Stimulated activated naive B cell treated with anti-CD40 and anti-IgM and Interleukin-4, amounts not matched to agents 10 μg/mL and 1 μg/mL and 100 μg/mL, for 72 hours (primary cell): ENCODE results near the gene PHF11.
"Not testable (repeated sequence)": the region's sequence is repeated elsewhere in the genome, so short reads cannot be mapped to it uniquely, and the experiment has no call there.

Experiments
- ATAC-seq, 2 donors: fragments of 150-1000 bp; cut with Tn5 transposase; replicated peaks; 2 replicates each; pipeline ENCODE4 v1.10.0; 2021; ENCODE audit warnings: moderate library complexity in 1 of 2
- DNase-seq: peaks from one replicate; pipeline ENCODE4 v3.0.0; 2021
- H3K27ac Mint-ChIP-seq: one replicate; pipeline ENCODE4 v1.8.0; 2022; ENCODE audit warnings: mild to moderate bottlenecking, mixed read lengths
- H3K27me3 Mint-ChIP-seq, 2 donors: one replicate each; pipeline ENCODE4 v1.8.0; 2022; ENCODE audit warnings: mixed read lengths in 2 of 2
- H3K36me3 Mint-ChIP-seq, 2 donors: one replicate each; pipeline ENCODE4 v1.8.0; 2022; ENCODE audit warnings: mixed read lengths in 2 of 2, mild to moderate bottlenecking in 1 of 2
- H3K4me1 Mint-ChIP-seq, 2 donors: one replicate each; pipeline ENCODE4 v1.8.0; 2022; ENCODE audit warnings: mixed read lengths in 2 of 2, mild to moderate bottlenecking in 1 of 2
- H3K4me3 Mint-ChIP-seq, 2 donors: one replicate each; pipeline ENCODE4 v1.8.0; 2022; ENCODE audit warnings: mild to moderate bottlenecking in 2 of 2, mixed read lengths in 2 of 2, moderate library complexity in 1 of 2
- H3K9me3 Mint-ChIP-seq, 2 donors: one replicate each; pipeline ENCODE4 v1.8.0; 2022; ENCODE audit warnings: mixed read lengths in 2 of 2, mild to moderate bottlenecking in 1 of 2

Gene PHF11

DNA sequence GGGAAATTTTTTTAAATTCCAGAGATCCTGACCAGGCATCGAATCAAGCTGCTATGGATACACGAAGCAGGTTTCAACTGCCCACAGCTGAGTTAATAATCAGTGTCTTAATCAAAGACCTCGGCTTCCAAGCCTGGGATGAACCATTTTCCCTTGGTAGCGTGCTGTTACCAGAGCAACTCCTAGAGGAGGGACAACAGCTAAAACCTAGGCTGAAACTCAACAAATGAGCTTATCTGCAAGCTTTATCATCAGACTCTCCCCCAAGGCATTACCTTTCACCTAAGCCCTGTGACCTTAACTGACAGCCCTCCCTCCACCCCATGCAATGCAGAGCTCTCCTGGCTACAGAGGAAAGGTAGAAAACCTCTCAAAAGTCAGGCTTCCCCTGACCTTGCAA lies 49.9 kb downstream of the PHF11 start:
- peaks cover 5 to 15% of the 10 kb centered on the region in 2 donors for H3K4me1 Mint-ChIP-seq
- peak in 1 of 2 donors; percentile 36 for ATAC-seq
- no peaks in the 10 kb centered on the region for H3K27me3 Mint-ChIP-seq
- no peak overlapping the region for H3K4me3 Mint-ChIP-seq
- H3K27ac Mint-ChIP-seq = no peak overlapping the region
- peaks cover 35 to 44% of the 10 kb centered on the region in 2 donors for H3K36me3 Mint-ChIP-seq
- no peaks in the 10 kb centered on the region for H3K9me3 Mint-ChIP-seq
- no peak for DNase-seq

DNA sequence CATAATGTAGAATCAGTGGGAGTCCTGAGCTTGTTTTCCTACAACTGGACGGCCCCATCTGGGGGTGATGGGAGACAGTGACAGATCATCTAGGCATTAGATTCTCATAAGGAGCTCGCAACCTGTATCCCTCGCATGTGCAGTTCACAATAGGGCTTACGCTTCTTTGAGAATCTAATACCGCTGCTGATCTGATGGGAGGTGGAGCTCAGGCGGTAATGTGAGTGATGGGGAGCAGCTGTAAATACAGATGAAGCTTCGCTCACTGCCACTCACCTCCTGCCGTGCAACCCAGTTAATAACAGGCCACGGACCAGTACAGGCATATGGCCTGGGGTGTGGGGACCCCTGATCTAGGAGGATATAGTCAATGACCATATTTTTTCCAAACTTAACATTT lies 50.8 kb downstream of the PHF11 start:
- DNase-seq = no peak

DNA sequence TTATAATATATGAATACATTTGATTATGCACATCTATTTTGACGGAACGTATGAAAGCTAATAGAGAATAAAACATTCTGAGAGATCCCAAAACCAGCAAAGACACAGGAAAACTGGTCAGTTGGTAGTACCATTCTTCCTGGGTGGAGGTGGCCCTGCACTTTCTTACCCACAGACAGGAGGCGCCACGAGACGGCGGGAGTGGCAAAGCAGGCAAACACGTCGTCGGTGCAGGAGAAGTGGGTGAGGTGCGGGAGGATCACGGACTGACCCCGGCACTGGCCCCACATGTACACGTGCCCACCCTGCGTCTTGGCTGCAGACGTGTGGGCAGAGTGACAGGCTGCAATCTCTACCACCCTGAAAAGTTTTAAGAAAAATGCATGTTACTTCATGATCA lies 53.5 kb downstream of the PHF11 start:
- H3K4me1 Mint-ChIP-seq = peaks cover 4 to 22% of the 10 kb centered on the region in 2 donors
- H3K36me3 Mint-ChIP-seq = peaks cover 48 to 59% of the 10 kb centered on the region in 2 donors
- no peaks in the 10 kb centered on the region for H3K9me3 Mint-ChIP-seq
- no peak overlapping the region for H3K4me3 Mint-ChIP-seq
- no peak overlapping the region for H3K27ac Mint-ChIP-seq
- DNase-seq (no peak), ATAC-seq (no peak)
- no peaks in the 10 kb centered on the region for H3K27me3 Mint-ChIP-seq

More for the DNA sequence above, 50.8 kb downstream of the PHF11 start:
- H3K4me1 Mint-ChIP-seq = peaks cover 5 to 17% of the 10 kb centered on the region in 2 donors
- no peaks in the 10 kb centered on the region for H3K27me3 Mint-ChIP-seq
- no peaks in the 10 kb centered on the region for H3K9me3 Mint-ChIP-seq
- ATAC-seq = no peak
- no peak overlapping the region for H3K27ac Mint-ChIP-seq
- peaks cover 40 to 47% of the 10 kb centered on the region in 2 donors for H3K36me3 Mint-ChIP-seq
- H3K4me3 Mint-ChIP-seq = no peak overlapping the region

DNA sequence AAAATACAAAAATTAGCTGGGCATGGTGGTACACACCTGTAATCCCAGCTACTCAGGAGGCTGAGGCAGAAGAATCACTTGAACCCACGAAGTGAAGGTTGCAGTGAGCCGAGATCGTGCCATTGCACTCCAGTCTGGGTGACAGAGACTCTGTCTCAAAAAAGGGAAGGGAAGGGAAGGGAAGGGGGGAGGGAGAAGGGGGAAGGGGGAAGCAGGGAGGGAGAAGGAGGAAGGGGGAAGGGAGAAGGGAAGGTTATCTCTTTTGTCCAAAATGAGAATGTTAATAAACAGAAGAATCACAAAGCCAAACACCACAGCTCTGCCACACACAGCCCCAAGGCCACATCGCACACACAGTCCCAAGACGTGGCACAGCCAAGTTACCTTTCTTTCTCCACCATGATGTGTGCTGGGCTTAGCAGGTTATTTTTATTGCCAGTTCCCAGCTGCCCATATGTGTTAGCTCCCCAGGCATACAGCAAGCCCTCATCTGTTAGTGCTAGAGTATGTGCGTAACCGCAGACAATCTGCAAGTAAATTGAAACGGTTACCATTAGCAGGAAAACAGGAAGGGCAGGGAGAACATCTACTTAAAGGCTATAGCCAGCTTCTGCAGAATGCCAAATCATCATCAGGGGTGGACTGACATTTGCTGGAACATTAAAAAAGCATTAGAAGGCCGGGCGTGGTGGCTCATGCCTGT lies 55.3 kb downstream of the PHF11 start:
- peaks cover 4 to 19% of the 10 kb centered on the region in 2 donors for H3K4me1 Mint-ChIP-seq
- DNase-seq (no peak), ATAC-seq (peak in 1 of 2 donors; percentile 53)
- no peaks in the 10 kb centered on the region for H3K27me3 Mint-ChIP-seq
- H3K4me3 Mint-ChIP-seq = peak overlapping the region in 1 of 2 donors; percentile 54
- no peaks in the 10 kb centered on the region for H3K9me3 Mint-ChIP-seq
- H3K27ac Mint-ChIP-seq = peak overlapping the region; percentile 20
- peaks cover 43 to 59% of the 10 kb centered on the region in 2 donors for H3K36me3 Mint-ChIP-seq

DNA sequence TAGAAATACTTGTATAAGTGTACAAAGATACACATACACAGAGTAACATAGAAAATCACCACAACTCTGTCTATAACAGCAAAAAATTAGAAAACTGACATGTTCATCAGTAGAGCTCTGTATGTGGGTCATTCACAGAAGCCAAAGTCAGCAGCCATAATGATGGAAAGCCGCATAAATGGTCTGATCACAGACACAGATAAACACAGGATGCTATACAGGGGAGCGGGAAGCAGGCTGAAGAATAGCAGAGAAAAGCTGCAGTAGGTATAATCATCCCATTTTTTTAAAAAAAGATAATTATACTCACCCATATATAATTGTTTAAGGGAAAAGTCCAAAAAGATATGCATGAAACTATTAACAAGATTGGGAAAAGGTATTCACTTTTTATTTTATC lies 58.1 kb downstream of the PHF11 start:
- Mint-ChIP-seq H3K27ac (peak overlapping the region; percentile 16), H3K4me1 (peaks cover 3 to 18% of the 10 kb centered on the region in 2 donors), H3K4me3 (no peak overlapping the region), H3K27me3 (no peaks in the 10 kb centered on the region), H3K36me3 (peaks cover 51 to 57% of the 10 kb centered on the region in 2 donors), H3K9me3 (no peaks in the 10 kb centered on the region)
- ATAC-seq = no peak
- no peak for DNase-seq

DNA sequence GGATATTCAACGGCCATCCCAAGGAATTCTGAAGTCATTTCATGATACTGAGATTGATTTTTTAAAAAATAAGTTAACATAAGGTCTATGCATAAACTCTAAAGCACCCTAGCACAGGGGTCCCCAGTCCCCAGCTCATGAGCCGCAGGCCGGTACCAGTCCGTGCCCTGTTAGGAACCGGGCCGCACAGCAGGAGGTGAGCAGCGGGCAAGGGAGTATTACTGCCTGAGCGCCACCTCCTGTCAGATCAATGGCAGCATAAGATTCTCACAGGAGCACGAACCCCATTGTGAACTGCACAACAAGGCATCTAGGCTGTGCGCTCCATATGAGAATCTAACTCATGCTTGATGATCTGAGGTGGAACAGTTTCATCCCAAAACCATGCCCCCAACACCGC lies 58.6 kb downstream of the PHF11 start:
- H3K4me1 Mint-ChIP-seq = peaks cover 3 to 18% of the 10 kb centered on the region in 2 donors
- ATAC-seq (no peak), DNase-seq (no peak)
- peaks cover 0 to 2% of the 10 kb centered on the region in 2 donors for H3K9me3 Mint-ChIP-seq
- H3K4me3 Mint-ChIP-seq = no peak overlapping the region
- H3K27ac Mint-ChIP-seq = no peak overlapping the region
- peaks cover 53 to 58% of the 10 kb centered on the region in 2 donors for H3K36me3 Mint-ChIP-seq
- no peaks in the 10 kb centered on the region for H3K27me3 Mint-ChIP-seq

DNA sequence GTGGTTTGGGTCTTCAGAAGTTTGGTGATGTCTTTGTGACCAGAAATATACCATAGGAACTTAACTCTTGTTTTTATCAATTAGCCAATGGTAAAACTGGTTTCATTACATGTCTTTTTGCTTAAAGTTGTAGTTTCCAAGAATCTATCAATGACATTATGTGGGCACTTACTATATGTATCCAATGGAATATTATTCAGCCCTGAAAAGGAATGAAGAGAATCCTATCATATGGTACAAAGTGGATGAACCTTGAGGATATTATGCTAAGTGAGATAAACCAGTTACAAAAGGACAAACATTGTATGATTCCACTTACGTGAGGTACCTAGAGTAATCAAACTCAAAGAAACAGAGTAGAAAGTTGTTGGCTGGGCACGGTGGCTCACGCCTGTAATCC lies 63.3 kb downstream of the PHF11 start:
- Mint-ChIP-seq H3K4me1 (peaks cover 2 to 14% of the 10 kb centered on the region in 2 donors), H3K4me3 (no peak overlapping the region), H3K27me3 (no peaks in the 10 kb centered on the region), H3K9me3 (peaks cover 0 to 2% of the 10 kb centered on the region in 2 donors), H3K36me3 (peaks cover 49 to 51% of the 10 kb centered on the region in 2 donors), H3K27ac (no peak overlapping the region)
- no peak for ATAC-seq
- no peak for DNase-seq

DNA sequence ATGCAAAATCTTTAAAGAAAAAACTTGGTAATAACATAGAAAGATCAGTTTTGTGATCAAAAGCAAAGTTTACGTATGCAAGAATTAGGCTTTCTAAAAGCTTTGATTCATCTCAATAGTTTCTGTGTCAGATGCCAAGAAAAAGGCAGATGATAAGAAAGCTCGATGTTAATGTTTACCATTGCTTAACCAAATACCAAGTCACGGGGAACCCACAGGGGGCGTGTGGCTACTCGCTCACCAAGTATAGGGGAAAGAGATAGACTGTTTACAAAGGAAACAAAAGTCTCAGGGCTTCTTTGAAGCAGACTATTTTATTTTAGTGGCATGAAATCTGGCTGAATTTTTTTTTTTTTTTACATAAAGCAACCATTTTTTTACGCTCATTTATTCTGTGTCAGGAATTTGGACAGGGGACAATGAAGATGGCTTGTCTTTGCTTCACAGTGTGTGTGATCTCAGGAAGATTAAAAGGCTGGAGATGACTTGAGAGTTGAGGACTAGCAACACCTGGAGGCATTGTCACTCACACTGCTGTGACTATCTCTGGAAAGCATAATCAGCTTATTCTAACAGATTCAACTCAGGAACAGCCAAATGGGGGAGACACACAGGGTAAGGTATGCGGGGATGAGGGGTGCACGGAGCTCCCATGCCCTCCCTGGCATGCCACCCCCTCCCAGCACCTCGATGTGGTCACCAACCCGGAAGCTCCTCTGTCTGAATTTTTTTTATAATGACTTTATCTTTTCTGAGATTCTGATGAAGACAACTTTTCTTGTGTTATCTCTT lies 64.7 kb downstream of the PHF11 start:
- no peaks in the 10 kb centered on the region for H3K27me3 Mint-ChIP-seq

DNA sequence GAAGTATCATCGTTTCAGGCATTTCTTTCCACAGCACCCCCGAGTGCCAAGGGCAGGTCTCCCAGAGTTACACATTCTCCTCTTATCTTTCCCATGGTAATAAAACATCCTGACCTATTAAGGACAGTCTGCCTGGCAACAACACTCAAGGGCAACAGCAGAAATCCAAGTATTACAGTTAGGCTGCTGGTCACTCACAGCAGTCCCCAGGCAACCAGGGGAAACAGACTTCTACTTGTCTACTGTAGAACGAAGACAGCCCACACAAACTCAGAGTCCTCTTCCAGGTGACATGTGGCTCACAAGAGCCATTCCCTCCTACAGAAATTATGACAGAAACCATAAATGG lies 65.3 kb downstream of the PHF11 start:
- Mint-ChIP-seq H3K27me3 (no peaks in the 10 kb centered on the region), H3K9me3 (peaks cover 0 to 2% of the 10 kb centered on the region in 2 donors), H3K27ac (peak overlapping the region; percentile 38), H3K4me1 (peaks cover 2 to 14% of the 10 kb centered on the region in 2 donors), H3K36me3 (peaks cover 55 to 60% of the 10 kb centered on the region in 2 donors), H3K4me3 (no peak overlapping the region)
- DNase-seq (no peak), ATAC-seq (no peak)

More for the DNA sequence above, 64.7 kb downstream of the PHF11 start:
- Mint-ChIP-seq H3K4me1 (peaks cover 2 to 14% of the 10 kb centered on the region in 2 donors), H3K4me3 (no peak overlapping the region), H3K36me3 (peaks cover 53 to 58% of the 10 kb centered on the region in 2 donors), H3K9me3 (peaks cover 0 to 2% of the 10 kb centered on the region in 2 donors), H3K27ac (no peak overlapping the region)
- ATAC-seq (peak; percentile 34 to 36), DNase-seq (no peak)

DNA sequence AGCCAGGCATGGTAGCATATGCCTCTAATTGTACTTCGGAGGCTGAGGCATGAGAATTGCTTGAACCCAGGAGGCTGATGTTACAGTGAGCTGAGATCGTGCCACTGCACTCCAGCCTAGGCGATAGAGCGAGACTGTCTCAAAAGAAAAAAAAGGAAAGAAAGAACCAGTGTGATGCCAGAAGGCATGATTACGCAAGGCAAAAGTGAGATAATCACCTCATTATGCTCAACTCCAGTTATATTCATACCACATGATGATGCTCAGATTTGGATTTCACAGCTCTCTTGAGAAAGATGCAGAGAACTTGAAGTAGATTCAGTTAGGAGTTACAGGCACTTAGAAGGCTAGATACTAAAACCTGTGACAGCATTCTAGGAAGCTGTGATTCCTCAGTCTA lies 67.8 kb downstream of the PHF11 start:
- peaks cover 50 to 68% of the 10 kb centered on the region in 2 donors for H3K36me3 Mint-ChIP-seq
- no peak overlapping the region for H3K27ac Mint-ChIP-seq
- peaks cover 9 to 22% of the 10 kb centered on the region in 2 donors for H3K4me1 Mint-ChIP-seq
- ATAC-seq = no peak
- DNase-seq = no peak
- H3K4me3 Mint-ChIP-seq = no peak overlapping the region
- peaks cover 0 to 2% of the 10 kb centered on the region in 2 donors for H3K9me3 Mint-ChIP-seq
- H3K27me3 Mint-ChIP-seq = no peaks in the 10 kb centered on the region

DNA sequence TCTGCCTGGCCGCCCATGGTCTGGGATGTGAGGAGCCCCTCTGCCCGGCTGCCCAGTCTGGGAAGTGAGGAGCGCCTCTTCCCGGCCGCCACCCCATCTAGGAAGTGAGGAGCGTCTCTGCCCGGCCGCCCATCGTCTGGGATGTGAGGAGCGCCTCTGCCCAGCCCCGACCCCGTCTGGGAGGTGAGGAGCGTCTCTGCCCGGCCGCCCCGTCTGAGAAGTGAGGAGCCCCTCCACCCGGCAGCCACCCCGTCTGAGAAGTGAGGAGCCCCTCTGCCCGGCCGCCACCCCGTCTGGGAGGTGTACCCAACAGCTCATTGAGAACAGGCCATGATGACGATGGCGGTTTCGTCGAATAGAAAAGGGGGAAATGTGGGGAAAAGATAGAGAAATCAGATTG lies 69.7 kb downstream of the PHF11 start:
- not testable (repeated sequence) for H3K27me3 Mint-ChIP-seq, ATAC-seq, H3K9me3 Mint-ChIP-seq, H3K27ac Mint-ChIP-seq, H3K4me3 Mint-ChIP-seq, DNase-seq
- peaks cover 10 to 28% of the 10 kb centered on the region in 2 donors for H3K4me1 Mint-ChIP-seq
- peaks cover 34 to 52% of the 10 kb centered on the region in 2 donors for H3K36me3 Mint-ChIP-seq

DNA sequence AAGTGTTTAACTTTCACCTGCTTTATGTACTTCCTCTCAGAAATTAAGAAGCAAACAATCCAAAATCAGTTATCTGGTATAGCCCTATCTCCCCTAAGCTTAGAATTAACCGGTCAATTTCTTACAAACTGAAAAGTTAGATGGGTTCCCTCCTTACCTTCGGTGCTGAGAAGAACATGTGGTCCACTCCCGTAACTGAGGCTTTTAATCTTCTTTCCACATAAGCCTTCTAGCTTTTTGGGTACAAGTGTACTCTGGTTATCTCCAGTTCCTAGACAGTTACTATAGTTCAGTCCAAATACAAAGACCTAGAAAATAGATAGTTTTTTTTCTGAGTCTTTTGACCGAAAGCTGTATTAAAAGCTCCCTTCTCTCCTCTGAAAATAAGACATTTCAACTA lies 70.7 kb downstream of the PHF11 start:
- DNase-seq (no peak), ATAC-seq (no peak)
- no peak overlapping the region for H3K27ac Mint-ChIP-seq
- H3K4me1 Mint-ChIP-seq = peaks cover 17 to 31% of the 10 kb centered on the region in 2 donors
- H3K9me3 Mint-ChIP-seq = no peaks in the 10 kb centered on the region
- no peak overlapping the region for H3K4me3 Mint-ChIP-seq
- no peaks in the 10 kb centered on the region for H3K27me3 Mint-ChIP-seq
- peaks cover 26 to 45% of the 10 kb centered on the region in 2 donors for H3K36me3 Mint-ChIP-seq

DNA sequence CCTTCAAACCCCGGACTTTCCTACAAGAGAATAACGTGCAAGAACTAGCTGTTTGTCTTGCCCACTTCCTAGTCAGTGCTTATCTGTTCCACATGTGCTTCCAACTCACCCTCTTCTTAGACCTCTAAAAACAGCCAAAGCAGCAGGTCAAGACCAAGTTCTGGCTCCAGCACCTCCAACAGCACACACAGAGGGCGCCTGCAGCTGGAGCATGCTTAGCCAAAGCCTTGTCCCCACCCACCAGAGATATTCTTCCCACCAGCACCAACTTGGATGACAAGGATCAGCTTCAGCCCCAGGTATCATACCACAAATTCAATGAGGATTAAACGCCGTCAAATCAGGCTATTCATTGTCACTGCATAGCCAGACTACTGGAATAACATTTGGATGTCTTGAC lies 71.7 kb downstream of the PHF11 start:
- Mint-ChIP-seq H3K4me3 (no peak overlapping the region), H3K27ac (no peak overlapping the region), H3K27me3 (no peaks in the 10 kb centered on the region), H3K9me3 (no peaks in the 10 kb centered on the region), H3K4me1 (peaks cover 22 to 42% of the 10 kb centered on the region in 2 donors), H3K36me3 (peaks cover 26 to 45% of the 10 kb centered on the region in 2 donors)
- ATAC-seq (no peak), DNase-seq (no peak)

DNA sequence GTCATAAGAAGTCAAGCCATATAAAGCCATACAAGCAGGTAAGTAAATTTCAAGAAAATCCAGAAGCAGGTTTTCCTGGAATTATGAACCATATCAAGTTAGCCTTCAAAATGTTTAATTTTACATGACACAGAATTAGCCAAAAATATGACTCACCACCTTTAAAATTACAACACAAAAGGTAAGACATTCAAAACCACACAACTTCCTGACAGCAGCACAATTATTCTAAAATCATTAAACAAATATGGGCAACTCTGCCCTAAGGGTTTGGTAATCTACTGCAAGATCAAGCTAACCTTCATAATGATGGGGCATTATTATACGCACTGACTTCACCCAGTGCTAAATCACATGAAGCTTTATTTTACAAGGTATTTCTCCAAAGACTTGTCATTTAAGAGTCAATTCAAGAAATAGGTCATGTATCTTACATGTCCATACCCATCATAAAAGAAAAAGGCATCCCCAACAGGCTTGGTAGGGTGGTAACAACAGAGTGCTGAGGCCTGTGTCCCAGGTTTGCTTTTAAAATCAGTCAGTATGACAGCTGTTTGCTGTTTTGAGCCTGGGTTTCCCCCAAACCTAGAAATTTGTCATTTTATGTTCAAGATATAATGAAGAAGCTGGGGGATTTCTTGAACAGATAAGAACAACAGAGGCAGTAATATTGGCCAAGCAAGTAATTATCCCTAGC lies 74.4 kb downstream of the PHF11 start:
- no peak for DNase-seq
- no peaks in the 10 kb centered on the region for H3K9me3 Mint-ChIP-seq

More for the DNA sequence above, 74.4 kb downstream of the PHF11 start:
- Mint-ChIP-seq H3K36me3 (peaks cover 18 to 36% of the 10 kb centered on the region in 2 donors), H3K27me3 (no peaks in the 10 kb centered on the region), H3K27ac (peak overlapping the region; percentile 26), H3K4me1 (peaks cover 22 to 56% of the 10 kb centered on the region in 2 donors), H3K4me3 (no peak overlapping the region)
- peak; percentile 84 to 85 for ATAC-seq
